ENCODE measurements around the gene BIN1.

GRCh38 chr2:127089478-127090235 lies 17.3 kb downstream of the BIN1 start:
- no peak for TF ChIP-seq EZH2phosphoT487 (IDR thresholded peaks at IDR 0.05; ENCODE audit: insufficient read depth, low read depth)
- TF ChIP-seq EZH2 (IDR thresholded peaks at IDR 0.05; ENCODE audit: insufficient read depth, poor library complexity, severe bottlenecking) = no peak
